ENCODE data around the gene GNA15.

Gene GNA15

DNA sequence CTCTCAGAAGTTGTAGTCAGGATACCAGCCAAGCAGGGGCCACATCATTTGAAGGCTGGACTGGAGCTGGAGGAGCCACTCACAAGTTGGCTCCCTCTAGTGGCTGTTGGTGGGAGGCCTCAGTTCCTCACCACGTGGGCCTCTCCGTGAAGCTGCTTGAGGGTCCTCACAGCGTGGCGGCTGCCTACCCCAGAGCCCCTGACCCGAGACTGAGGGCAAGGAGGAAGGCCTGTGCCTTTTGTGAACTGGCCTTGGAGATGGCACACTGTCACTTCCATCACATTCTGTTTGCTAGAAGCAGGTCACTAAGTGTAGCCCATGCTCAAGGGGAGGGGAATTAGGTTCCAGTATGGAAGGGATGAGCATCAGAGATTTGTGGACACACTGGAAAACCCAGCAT, 27.1 kb upstream of the GNA15 start:
- H3K9me3 ChIP-seq (ENCODE audit: control insufficient read depth, low read length), result no peaks in the 10 kb centered on the region
- H3K27ac ChIP-seq (ENCODE audit: low read depth, low read length, severe bottlenecking), result no peak overlapping the region
- no peak overlapping the region for H3K4me3 ChIP-seq (ENCODE audit: extremely low read depth, insufficient read depth, low read length, poor library complexity, severe bottlenecking)
- H3K36me3 ChIP-seq (ENCODE audit: control insufficient read depth, insufficient read depth, low read length), result peaks cover 13% of the 10 kb centered on the region
- no peaks in the 10 kb centered on the region for H3K4me1 ChIP-seq (ENCODE audit: control insufficient read depth, insufficient read depth, low read length, poor library complexity, severe bottlenecking)
- 41 to 49% methylated on average over 5 of the region's 5 CpGs for WGBS, 2 experiments (ENCODE audit: insufficient coverage in 2 of 2)

GRCh38 chr19:3109491-3109890, 26.3 kb upstream of the GNA15 start:
- Histone ChIP-seq H3K36me3 (ENCODE audit: control insufficient read depth, insufficient read depth, low read length) (peaks cover 18% of the 10 kb centered on the region), H3K4me3 (ENCODE audit: extremely low read depth, insufficient read depth, low read length, poor library complexity, severe bottlenecking) (no peak overlapping the region), H3K9me3 (ENCODE audit: control insufficient read depth, low read length) (no peaks in the 10 kb centered on the region), H3K4me1 (ENCODE audit: control insufficient read depth, insufficient read depth, low read length, poor library complexity, severe bottlenecking) (no peaks in the 10 kb centered on the region), H3K27ac (ENCODE audit: low read depth, low read length, severe bottlenecking) (no peak overlapping the region)
- WGBS, 2 experiments (ENCODE audit: insufficient coverage in 2 of 2), result 94 to 97% methylated on average over 20 to 22 of the region's 22 CpGs

DNA sequence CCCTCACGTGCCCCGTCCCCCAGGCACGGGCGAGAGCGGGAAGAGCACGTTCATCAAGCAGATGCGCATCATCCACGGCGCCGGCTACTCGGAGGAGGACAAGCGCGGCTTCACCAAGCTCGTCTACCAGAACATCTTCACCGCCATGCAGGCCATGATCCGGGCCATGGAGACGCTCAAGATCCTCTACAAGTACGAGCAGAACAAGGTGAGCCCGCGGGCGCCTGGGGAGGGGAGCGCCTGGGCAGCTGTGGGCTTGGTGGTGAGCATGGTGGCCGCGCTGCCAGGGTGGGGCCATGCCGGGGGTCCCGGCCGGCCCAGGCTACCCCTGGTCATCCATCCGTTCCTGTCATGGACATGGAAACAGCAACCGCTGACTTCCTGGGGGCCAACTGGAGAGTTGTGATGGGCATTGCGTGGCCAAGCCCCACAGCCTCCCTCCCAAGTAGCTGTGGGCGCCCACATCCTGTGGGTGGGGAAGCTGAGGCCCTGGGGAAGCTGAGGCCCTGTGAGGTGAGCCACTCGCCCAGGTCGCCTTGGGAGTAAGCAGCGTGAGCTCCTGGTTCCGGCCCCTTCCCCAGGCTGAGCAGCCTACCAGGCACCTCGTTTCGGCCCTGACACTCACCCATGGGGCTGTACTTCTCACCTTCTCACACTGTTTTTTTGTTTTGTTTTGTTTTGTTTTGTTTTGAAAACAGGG, 25.6 kb upstream of the GNA15 start:
- H3K9me3 ChIP-seq (ENCODE audit: control insufficient read depth, low read length), result no peaks in the 10 kb centered on the region
- H3K36me3 ChIP-seq (ENCODE audit: control insufficient read depth, insufficient read depth, low read length), result peaks cover 18% of the 10 kb centered on the region
- no peaks in the 10 kb centered on the region for H3K4me1 ChIP-seq (ENCODE audit: control insufficient read depth, insufficient read depth, low read length, poor library complexity, severe bottlenecking)
- no peak overlapping the region for H3K4me3 ChIP-seq (ENCODE audit: extremely low read depth, insufficient read depth, low read length, poor library complexity, severe bottlenecking)
- 96 to 97% methylated on average over 27 to 37 of the region's 37 CpGs for WGBS, 2 experiments (ENCODE audit: insufficient coverage in 2 of 2)
- no peak overlapping the region for H3K27ac ChIP-seq (ENCODE audit: low read depth, low read length, severe bottlenecking)

DNA sequence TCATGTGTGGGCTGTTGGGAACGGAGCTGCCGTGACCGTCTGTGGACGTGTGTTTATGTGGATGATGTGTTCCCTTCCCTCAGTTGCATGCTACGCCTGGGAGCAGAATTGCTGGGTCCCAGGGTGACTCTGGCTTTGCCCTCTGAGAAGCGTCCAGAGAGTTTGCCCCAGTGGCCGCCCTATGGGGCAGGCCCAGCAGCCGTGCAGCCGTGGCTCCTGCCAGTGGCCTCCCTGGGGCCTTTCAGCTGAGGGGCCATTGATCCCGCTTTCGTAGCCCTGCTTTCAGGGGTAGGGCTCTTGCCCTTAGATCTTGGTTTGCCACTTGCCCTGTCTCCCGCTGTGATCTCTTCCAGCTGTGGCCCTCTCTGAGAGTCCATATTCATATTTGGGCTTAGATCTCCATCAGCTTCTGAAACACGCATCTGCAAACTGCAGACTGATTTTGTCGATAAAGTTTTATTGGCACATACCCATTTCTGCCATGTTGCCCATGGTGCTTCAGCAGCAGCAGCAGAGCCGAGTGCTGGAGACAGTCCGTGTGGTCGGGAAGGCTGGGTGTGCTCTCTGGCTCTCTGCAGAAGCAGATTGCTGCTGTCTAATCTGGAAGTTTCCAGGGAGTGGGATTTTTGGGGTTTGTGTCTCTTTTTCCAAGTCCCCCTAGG, 24.1 kb upstream of the GNA15 start:
- H3K4me1 ChIP-seq (ENCODE audit: control insufficient read depth, insufficient read depth, low read length, poor library complexity, severe bottlenecking), result peaks cover 9% of the 10 kb centered on the region
- H3K9me3 ChIP-seq (ENCODE audit: control insufficient read depth, low read length), result no peaks in the 10 kb centered on the region
- H3K27ac ChIP-seq (ENCODE audit: low read depth, low read length, severe bottlenecking), result no peak overlapping the region
- peaks cover 18% of the 10 kb centered on the region for H3K36me3 ChIP-seq (ENCODE audit: control insufficient read depth, insufficient read depth, low read length)
- H3K4me3 ChIP-seq (ENCODE audit: extremely low read depth, insufficient read depth, low read length, poor library complexity, severe bottlenecking), result no peak overlapping the region
- 96% methylated on average over 16 to 17 of the region's 17 CpGs for WGBS, 2 experiments (ENCODE audit: insufficient coverage in 2 of 2)

- no peak overlapping the region for H3K4me3 ChIP-seq (ENCODE audit: extremely low read depth, insufficient read depth, low read length, poor library complexity, severe bottlenecking)
- H3K36me3 ChIP-seq (ENCODE audit: control insufficient read depth, insufficient read depth, low read length), result peaks cover 18% of the 10 kb centered on the region
- H3K4me1 ChIP-seq (ENCODE audit: control insufficient read depth, insufficient read depth, low read length, poor library complexity, severe bottlenecking), result peaks cover 9% of the 10 kb centered on the region
- no peak overlapping the region for H3K27ac ChIP-seq (ENCODE audit: low read depth, low read length, severe bottlenecking)
- 89 to 90% methylated on average over 28 to 32 of the region's 38 CpGs for WGBS, 2 experiments (ENCODE audit: insufficient coverage in 2 of 2)
- H3K9me3 ChIP-seq (ENCODE audit: control insufficient read depth, low read length), result no peaks in the 10 kb centered on the region
Observed at GRCh38 chr19:3112375-3113099, 23.3 kb upstream of the GNA15 start.

DNA sequence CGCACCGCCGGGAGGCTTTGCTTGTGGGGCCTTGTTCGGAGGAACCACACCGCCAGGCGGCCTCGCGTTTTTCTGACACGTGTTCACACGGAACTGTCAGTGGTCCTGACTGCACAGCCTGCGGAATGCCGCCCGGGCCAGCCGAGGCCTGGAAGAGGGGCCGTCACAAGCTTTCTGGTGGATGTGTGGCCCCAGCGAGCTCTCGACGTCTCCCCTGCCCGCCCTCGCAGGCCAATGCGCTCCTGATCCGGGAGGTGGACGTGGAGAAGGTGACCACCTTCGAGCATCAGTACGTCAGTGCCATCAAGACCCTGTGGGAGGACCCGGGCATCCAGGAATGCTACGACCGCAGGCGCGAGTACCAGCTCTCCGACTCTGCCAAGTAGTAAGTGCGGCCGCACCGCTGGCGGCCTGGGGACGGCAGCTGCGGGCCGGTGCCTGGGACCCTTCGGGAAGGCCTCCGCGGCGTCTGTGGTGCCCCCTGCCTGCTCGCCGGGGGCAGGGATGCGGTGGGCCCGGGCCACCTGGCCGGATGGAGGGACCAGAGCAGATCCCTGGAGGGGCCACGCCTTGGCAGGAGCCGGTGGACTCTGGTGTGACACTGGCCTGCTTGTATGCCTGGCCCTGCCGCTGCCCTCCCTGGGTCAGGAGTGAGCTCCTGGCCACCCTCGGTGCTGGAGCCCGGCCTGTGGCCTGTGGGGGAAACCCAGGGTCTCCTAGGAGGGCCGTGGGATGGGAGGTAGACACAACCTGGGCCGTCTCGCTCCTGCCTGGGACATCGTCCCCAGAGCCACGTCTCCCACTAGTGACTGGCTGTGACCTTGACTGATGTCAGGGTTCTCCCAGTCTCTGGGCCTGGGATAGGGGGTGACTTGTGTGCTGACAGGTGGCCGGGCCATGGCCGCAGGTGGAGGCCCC, 22.5 kb upstream of the GNA15 start:
- Histone ChIP-seq H3K27ac (ENCODE audit: low read depth, low read length, severe bottlenecking) (no peak overlapping the region), H3K36me3 (ENCODE audit: control insufficient read depth, insufficient read depth, low read length) (peaks cover 23% of the 10 kb centered on the region), H3K4me1 (ENCODE audit: control insufficient read depth, insufficient read depth, low read length, poor library complexity, severe bottlenecking) (peaks cover 9% of the 10 kb centered on the region), H3K9me3 (ENCODE audit: control insufficient read depth, low read length) (no peaks in the 10 kb centered on the region), H3K4me3 (ENCODE audit: extremely low read depth, insufficient read depth, low read length, poor library complexity, severe bottlenecking) (no peak overlapping the region)
- 91 to 93% methylated on average over 54 to 59 of the region's 59 CpGs for WGBS, 2 experiments (ENCODE audit: insufficient coverage in 2 of 2)

GRCh38 chr19:3114018-3114726, 21.7 kb upstream of the GNA15 start:
- Histone ChIP-seq H3K27ac (ENCODE audit: low read depth, low read length, severe bottlenecking) (no peak overlapping the region), H3K36me3 (ENCODE audit: control insufficient read depth, insufficient read depth, low read length) (peaks cover 26% of the 10 kb centered on the region), H3K4me1 (ENCODE audit: control insufficient read depth, insufficient read depth, low read length, poor library complexity, severe bottlenecking) (peaks cover 9% of the 10 kb centered on the region), H3K9me3 (ENCODE audit: control insufficient read depth, low read length) (no peaks in the 10 kb centered on the region), H3K4me3 (ENCODE audit: extremely low read depth, insufficient read depth, low read length, poor library complexity, severe bottlenecking) (no peak overlapping the region)
- 94 to 95% methylated on average over 19 to 26 of the region's 31 CpGs for WGBS, 2 experiments (ENCODE audit: insufficient coverage in 2 of 2)

GRCh38 chr19:3114811-3115210, 21.0 kb upstream of the GNA15 start:
- H3K4me3 ChIP-seq (ENCODE audit: extremely low read depth, insufficient read depth, low read length, poor library complexity, severe bottlenecking), result no peak overlapping the region
- peaks cover 26% of the 10 kb centered on the region for H3K36me3 ChIP-seq (ENCODE audit: control insufficient read depth, insufficient read depth, low read length)
- H3K27ac ChIP-seq (ENCODE audit: low read depth, low read length, severe bottlenecking), result no peak overlapping the region
- peaks cover 9% of the 10 kb centered on the region for H3K4me1 ChIP-seq (ENCODE audit: control insufficient read depth, insufficient read depth, low read length, poor library complexity, severe bottlenecking)
- H3K9me3 ChIP-seq (ENCODE audit: control insufficient read depth, low read length), result no peaks in the 10 kb centered on the region
- 93 to 96% methylated on average over 29 of the region's 29 CpGs for WGBS, 2 experiments (ENCODE audit: insufficient coverage in 2 of 2)

DNA sequence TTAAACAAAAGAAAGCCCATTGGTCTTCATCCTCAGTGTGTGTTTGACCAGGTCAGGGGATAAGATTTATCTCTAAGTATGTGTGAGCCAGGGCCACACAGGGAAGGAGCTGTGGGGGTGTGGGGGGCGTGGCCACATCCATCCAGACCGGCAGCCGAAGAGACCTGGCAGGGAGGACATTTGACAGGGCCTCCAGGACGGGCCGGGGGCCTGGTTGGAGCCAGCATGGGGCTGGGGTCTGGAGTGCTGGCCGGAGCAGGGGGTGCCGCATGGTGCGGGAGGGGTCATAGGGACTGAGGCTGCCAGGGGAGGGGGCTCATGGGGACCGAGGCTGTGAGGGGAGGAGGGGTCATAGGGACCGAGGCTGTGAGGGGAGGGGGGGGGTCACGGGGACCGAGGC, 20.4 kb upstream of the GNA15 start:
- Histone ChIP-seq H3K36me3 (ENCODE audit: control insufficient read depth, insufficient read depth, low read length) (peaks cover 26% of the 10 kb centered on the region), H3K27ac (ENCODE audit: low read depth, low read length, severe bottlenecking) (no peak overlapping the region), H3K9me3 (ENCODE audit: control insufficient read depth, low read length) (no peaks in the 10 kb centered on the region), H3K4me3 (ENCODE audit: extremely low read depth, insufficient read depth, low read length, poor library complexity, severe bottlenecking) (no peak overlapping the region), H3K4me1 (ENCODE audit: control insufficient read depth, insufficient read depth, low read length, poor library complexity, severe bottlenecking) (peaks cover 9% of the 10 kb centered on the region)
- WGBS, 2 experiments (ENCODE audit: insufficient coverage in 2 of 2), result 65 to 68% methylated on average over 10 to 12 of the region's 12 CpGs
